ENCODE results near the gene CD2AP.

Gene CD2AP

DNA sequence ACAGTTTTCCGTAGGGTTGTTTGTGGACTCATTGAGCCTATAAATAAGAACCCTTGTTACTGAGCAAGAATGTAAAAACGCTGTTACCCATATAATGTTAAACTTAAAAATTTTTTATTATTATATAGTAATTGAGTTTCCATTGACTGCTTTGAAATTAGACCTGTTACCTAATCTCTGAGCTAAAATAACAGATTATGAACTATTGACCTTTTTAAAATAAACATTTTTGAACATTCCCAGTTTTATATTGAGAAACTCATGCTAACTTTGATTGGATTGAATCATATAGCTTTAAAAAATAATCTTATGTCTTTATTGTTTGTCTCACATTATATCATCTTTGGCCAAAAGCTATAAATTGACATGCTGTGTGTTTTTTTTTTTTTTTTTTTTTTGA lies 95.5 kb downstream of the CD2AP start:
- no peak for DNase-seq

DNA sequence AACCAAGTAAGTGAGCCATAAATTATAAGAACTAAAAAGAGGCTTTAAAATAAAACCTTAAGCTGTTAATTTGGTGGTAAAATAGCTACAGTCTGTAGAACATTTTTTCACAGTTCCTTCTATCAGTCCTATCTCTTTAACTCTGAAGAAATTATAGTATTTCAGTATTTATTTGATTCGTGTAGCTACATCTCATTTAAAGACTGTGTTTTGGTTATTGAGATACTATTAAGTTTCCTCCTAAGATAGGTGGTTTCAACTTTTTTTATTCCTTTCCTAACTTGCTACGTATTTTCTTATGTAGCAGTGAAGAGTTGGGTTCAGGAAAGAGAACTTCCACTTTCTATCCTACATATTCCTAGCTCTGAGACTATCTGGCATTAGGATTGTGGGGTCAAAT lies 97.2 kb downstream of the CD2AP start:
- DNase-seq: no peak

DNA sequence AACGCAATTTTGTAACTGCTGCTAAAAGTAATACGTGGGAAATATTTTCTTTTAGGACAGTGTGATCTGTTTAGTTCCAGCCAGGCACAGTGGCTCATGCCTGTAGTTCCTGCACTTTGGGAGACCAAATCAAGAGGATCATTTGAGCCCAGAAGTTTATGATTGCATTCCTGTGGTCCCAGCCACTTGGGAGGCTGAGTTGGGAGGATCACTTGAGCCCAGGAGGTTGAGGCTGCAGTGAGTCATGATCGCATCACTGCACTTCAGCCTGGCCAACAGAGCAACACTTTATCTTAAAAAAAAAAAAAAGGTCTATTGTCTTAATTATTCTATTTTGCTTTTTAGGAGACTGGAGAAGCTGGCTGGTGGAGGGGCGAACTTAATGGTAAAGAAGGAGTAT lies 101.5 kb downstream of the CD2AP start:
- DNase-seq: no peak

DNA sequence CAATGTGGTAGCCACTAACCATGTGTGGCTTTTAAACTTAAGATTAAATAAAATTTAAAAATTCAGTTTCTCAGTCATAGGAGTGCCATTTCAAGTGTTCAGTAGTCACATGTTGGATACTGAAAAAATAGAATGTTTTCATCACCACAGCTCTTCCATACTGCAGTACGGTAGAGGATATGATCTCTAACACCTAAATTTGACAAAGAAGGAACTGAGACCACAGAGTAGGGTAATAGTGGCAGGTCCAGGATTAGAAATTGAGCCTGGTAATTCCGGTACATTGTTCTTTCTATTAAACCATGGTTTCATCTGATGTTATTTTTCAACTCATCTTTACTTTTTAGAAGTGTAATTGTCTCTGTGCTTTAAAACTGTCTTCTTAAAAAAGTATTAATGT lies 104.0 kb downstream of the CD2AP start:
- DNase-seq: no peak

DNA sequence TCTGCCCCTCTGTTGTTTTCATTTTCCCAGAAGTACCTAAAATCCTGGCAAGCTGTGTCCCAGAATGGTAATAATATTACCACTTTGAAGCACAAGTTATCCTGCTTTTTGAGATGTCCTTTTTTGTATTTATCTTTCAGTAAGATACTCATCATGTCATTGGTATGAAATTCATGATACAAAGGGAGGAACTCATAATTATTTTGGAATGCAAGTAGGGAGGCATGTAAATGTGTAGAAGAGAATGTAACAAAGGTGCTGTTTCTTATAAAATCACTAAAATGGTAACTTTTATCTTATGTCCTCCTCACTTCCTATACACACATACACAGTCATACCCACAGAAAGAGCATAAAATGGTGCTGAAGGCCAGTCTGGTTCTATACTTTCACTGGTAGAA lies 109.9 kb downstream of the CD2AP start:
- no peak for DNase-seq

DNA sequence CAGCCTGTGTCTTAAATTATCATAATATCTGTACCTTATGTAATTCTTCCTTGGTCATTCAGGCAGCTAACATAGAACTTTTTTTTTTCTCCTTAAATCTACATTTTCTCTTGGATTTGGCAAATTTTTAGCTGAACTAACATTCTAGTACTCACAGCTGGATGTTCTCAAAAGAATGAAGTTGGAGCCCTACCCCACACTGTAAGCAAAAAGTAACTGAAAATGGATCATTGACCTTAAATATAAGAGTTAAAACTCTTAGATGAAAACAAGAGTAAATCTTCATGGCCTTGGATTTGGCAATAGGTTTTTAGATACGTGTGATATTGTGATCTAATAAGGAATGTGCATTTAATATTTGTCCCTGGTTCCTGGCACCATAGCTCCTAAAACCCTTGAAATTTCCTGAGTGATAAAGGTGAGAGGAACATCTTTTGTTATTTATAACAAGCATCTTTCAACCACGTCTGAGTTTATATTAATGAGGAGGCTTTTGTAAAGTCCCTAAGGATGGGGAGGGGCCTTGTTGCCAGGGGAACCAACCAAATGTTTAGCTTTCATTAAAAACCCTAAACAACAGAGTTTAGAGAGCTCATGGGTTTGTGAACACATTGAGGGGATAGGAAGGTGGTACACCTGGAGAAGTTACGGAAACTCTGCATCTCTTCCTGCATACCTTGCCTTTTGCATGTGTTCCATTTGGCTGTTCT lies 114.7 kb downstream of the CD2AP start:
- DNase-seq: no peak

DNA sequence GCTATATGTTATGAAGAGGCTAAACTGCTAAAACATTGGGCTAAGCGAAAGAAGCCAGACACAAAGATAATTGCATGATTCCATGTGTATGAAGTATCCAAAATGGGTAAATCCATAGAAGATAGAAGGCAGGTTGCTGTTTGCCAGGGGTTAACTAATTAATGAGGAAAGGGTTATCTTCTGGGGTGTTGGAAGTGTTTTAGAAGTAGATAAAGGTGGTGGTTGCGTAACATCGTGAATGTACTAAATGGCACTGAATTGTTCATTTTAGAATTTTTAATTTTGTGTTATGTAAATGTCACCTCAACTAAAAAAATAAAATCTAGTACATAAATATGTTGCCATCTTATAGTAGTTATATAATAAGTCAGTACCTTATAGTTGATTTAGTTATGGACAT lies 116.4 kb downstream of the CD2AP start:
- DNase-seq: no peak

DNA sequence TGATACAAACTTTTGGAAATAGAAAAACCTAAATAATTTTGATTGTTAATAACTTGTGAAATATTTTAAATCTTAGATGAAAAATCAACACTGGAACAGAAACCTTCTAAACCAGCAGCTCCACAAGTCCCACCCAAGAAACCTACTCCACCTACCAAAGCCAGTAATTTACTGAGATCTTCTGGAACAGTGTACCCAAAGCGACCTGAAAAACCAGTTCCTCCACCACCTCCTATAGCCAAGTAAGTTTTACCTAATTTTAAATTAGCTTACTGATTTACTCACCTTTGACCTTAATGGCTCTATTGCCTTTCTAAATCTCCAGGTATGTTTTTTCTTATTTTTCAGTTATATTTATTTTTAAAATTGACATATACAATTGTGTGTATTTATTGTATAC lies 118.2 kb downstream of the CD2AP start:
- no peak for DNase-seq

DNA sequence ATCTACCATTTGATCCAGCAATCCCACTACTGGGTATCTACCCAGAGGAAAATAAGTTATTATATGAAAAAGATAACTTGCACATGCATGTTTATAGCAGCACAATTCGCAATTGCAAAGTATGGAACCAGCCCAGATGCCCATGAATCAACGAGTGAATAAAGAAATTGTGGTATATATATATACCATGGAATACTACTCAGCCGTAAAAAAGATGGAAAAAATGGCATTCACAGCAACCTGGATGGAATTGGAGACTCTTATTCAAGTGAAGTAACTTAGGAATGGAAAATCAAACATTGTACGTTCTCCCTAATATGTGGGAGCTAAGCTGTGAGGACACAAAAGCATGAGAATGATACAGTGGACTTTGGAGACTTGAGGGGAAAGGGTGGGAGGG lies 120.8 kb downstream of the CD2AP start:
- DNase-seq: no peak

DNA sequence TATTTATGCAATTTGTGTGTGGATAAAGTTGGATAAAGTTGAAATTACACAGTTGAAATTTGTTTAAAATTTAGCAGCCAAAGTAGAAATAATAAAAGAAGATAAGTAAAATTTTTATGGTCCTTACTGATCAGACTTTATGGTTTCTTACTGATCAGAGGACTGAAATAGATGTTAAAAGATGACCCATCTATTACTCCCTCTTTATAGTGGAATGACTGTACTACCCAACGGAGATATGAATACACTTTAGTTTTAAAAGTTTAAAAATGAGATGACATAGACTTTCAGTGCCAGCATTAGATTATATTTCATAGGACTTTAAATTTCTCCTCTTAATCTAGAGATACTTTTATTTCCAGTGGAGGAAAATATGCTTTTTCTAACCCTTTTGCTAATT lies 121.9 kb downstream of the CD2AP start:
- DNase-seq: no peak

DNA sequence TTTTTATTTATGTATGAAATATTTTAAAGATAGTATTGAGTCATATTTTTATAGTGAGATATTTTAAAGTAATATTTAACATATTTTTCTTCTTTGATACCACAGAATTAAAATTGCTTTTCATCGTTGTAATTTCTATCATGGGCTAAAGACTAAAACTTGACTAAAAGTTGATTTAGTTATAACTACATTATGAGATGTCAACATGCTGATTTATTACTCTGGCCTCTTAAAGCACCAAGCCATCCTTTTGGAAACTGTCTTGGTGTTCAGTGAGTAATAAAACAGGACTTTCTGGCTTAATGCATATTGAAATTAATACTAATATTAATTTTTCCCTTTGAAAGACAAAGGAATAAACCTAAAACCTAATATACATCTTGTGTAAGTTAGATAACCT lies 125.6 kb downstream of the CD2AP start:
- DNase-seq: no peak

DNA sequence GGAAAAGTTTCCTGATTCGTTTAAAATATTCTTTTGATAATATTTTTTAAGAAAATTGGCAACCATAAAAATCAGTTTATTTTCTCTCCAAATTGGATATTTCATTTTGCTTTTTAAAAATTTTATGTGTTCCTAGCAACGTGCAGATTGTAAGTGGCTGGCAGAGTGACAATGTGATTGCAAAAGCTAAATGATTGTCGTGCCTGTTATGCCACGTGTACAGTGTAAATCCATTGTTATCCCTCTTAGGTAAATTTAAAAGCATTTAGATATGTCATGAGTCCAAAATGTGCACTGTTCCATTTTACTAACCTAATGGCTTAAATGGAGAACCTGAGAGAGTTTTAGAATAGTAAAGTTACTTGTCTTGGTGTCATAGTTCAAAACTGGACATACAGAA lies 126.4 kb downstream of the CD2AP start:
- no peak for DNase-seq

DNA sequence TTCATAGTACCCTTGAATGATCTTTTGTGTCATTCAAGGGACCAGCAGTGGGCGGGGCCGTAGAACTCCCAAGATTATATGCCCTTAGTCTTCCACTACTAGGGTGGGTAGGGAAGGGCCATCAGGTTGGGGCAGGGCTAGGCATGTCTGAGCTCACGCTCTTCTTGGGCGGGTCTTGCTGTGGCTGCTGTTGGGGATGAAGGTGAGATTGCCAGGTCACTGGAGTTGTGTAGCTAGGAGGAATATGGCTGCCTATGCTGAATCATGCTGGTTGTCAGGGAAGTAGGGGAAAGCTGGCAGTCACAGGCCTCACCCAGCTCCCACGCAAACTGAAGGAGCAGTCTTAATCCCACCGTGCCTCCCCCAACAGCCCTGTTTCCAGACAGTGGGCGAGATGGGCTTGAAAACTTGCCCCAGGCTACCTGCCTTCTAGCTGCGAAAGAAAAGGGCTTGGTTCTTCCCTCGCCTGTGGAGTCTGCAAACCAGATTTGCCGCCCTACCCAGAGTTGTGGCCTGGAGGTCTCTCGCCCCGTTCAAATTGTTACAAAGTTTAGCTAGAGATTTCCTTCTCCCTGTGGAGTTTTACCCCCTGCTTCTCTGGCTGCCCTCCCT lies 144.4 kb downstream of the CD2AP start:
- no peak for DNase-seq

DNA sequence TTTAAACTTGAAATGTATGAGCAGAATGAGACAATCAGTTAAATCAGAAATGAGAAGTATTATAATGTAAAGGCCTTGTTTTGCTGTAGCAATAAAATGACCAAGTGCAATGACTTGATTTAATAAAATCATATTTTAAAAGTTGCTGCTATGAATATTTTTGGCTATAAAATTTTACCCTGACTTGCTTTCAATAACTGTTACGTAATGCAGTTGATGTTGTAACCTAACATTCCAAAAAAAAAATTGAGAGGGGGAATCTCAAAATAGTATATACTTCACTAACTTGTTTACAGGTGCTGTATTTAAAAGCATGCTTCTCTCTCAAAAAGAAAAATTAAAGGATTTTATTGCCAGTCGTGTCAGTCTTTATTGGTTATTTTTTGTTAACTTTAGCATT lies 149.2 kb downstream of the CD2AP start:
- no peak for DNase-seq

DNA sequence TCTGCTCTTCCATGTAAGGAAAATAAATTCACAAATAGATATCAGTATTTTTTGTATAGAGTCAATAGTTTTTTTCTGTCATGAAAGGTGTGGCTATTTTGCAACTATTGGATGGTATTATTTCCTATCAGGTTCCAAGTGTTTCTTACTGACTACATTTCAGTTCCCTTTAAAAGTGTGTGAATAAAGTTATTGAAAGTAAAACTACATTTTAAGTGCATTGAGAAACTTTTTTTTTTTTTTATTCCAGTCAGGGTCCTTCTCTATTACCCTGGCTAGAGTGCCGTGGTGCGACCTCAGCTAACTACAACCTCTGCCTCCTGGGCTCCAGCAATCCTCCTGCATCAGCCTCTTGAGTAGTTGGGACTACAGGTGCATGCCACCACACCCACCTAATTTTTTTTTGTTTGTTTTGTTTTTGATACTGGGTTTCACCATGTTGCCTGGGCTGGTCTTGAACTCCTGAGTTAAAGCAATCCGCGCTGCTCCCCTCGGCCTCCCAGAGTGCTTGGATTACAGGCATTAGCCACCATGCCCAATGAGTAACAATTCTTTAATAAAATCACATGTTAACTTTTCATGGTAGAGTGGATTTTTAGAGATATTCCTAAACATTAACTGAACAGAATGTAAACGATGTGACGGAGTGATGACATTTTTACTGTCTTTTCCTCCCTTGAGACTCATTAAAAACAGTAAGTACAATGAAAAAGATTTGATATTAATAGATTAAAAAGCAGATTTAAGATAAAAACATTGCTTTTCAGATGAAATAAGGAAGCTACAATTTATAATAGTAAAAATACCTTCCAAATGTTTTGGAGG lies 151.1 kb downstream of the CD2AP start:
- no peak for DNase-seq

DNA sequence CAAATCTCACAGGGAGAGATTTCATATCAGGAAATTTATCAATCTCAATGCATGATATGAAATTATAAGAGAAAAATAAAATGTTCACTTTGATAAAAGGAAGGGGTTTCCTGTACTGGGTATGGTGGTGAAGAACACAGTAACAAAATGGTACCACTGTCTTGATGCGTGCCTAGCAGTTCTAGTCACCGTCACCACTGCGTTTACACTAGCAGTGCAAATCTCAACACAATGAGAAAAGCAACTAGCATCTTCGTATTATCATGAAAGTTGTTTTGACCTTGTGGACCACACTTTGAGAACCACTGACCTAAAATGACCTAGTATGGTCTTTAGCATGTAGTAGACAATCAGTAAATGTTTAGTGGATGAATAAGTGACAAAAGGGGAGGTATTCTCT lies 152.4 kb downstream of the CD2AP start:
- no peak for DNase-seq

DNA sequence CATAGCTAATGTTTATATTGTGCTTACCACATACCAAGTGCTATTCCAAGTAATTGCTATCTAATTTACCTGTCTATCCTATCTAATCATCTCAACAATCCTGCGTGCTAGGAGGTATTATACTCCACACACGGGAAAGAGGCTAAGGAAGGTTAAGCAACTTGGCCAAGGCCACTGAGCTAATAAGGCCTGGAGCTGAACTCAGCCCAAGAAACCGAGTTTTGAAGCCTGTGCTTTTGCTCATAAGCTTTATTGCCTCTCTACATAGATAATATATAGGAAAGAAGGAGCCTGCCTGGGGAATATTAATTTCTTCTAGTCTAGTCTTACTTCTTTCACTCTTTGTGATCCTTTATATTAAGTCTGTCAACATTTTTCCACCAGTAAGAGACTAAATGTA lies 153.0 kb downstream of the CD2AP start:
- DNase-seq: no peak

DNA sequence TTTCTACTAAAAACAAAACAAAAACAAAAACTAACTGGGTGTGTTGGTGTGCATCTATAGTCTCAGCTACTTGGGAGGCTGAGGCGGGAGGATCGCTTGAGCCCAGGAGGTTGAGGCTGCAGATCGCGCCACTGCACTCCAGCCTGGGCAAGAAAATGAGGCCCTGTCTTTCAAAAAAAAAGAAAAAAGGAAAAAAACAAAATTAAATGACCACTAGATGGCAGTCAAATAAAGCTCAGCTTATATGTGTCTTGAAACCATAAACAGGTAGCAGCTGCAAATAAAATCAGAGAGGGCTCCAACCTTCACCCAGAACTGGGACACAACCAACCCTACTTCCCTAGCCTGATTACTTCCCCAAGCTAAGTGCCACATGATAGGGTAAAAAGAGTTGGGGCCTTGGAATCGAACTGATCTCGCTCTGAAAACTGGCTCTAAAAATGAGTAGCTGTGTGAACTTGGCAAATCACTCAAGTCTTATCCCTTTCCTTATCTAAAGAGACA lies 153.7 kb downstream of the CD2AP start:
- no peak for DNase-seq

DNA sequence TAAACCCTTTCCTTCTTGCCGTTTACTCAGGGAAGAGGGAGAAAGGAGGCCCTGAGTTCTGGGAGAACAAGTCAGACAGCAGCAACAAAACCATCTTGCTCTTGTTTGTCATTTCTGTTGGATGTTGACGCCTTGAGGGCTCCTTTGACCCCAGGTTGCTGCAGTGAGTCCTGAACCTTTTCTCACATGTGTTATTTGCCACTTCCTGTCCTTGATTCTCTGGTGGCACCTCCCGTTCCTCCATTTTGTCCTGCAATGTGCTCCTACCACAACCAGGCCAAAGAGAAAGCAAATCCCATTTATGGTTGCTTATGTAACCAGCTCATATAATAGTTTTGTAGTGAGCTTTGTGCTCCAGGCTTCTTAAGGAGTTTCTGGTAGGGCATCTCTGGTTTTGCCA lies 154.2 kb downstream of the CD2AP start:
- DNase-seq: no peak

DNA sequence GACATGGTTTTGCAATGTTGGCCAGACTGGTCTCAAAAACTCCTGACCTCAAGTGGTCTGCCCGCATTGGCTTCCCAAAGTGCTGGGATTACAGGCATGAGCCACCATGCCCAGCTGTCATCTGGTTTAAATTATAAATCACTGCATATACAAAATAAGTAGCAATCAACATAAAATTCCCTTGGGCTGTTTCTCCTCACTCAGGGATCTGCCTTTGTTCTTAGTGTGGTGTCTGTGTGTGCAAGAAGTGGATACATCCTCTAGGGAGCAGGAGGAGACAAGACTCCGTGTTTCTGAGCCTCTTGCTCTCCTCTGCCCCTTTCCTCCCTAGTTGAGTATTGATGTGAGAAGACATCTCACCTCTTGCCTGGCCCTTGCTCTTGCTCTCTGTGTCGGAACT lies 155.6 kb downstream of the CD2AP start:
- no peak for DNase-seq

DNA sequence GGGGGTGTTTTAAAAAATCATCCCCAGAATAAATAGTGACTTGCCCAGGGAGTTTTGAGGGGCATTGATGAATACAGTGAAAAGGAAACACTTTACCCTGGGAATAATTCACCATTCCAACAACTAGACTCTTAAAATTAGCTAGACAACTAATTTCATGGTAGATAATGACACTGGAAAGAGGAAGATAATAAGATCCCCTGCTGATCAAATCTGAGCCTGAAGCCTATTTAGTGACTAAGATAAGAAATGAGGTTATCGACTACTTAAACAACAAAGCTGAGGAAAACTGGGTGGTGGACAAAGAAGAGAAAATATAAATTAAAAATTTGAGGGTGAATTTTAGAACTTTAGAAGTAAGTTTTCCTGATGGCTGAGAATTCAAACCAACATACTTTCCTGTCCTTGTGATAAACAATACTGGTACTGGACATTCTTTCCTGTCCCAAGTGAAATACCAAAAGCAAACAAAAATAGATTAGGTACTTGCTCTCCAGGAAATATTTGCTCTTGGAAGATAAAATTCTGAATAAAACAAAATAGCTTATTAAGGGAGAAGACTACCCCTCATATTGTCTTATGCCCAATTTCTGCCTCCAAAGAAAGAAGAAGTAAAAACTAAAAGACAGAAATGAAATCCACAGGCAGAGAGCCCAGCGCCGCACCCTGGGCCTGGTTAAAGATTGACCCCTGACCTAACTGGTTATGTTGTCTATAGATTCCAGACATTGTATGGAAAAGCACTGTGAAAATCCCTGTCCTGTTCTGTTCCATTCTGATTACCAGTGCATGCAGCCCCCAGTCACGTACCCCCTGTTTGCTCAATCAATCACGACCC lies 156.8 kb downstream of the CD2AP start:
- no peak for DNase-seq

DNA sequence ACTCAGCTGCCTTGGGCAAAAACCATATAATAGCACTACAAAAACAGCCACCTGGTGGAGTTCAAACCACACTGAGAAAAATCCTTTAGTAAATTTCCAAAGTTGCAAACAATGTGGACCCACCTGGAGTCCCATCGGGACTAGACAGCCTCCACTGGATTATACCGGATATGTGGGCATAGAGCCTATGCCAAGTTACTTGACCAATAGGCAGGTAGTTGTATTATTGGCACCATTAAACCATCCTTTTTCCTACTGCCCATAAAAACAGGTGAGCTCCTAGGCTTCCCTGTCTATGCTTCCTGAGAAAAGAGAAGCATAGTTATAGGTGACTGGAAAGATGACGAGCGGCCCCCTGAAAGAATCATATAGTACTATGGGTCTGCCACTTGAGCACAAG lies 169.1 kb downstream of the CD2AP start:
- no peak for DNase-seq

DNA sequence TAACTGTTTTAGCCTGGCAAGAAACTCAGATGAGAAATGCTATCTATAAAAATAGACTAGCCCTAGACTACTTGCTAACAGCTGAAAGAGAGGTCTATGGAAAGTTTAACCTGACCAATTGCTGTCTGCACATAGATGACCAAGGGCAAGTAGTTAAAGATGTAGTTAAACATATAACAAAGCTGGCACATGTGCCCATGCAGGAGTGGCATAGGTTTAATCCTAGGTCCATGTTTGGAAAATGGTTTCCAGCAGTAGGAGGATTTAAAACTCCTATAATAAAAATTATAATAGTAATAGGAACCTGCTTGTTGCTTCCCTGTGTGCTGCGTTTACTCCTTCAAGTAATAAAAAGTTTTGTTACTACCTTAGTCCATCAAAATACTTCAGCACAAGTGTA lies 169.6 kb downstream of the CD2AP start:
- no peak for DNase-seq
